Retinal pigment epithelial cell (primary cell): ENCODE results near the gene ASPDH.
A peak's percentile ranks its signal among the peaks of the same experiment; 100 is the strongest.

Experiments
- DNase-seq: peaks from one replicate; pipeline ENCODE4 v3.0.0-alpha.2; 2010; ENCODE audit warnings: low read depth
- H3K4me3 ChIP-seq: 2 replicates; pipeline ENCODE4 v1.5.1; 2011; ENCODE audit warnings: mild to moderate bottlenecking, low read length, control low read depth, moderate library complexity
- CTCF ChIP-seq: conservative IDR thresholded peaks from 2 replicates; pipeline ENCODE4 v1.5.1; 2011; ENCODE audit warnings: low read depth, low read length, control low read depth, inconsistent platforms

Gene ASPDH

GRCh38 chr19:50519006-50519575 is 5.4 kb upstream of the ASPDH start:
- no peak for TF ChIP-seq CTCF
- no peak overlapping the region for H3K4me3 ChIP-seq
- no peak for DNase-seq

GRCh38 chr19:50518091-50519005 is 4.6 kb upstream of the ASPDH start:
- peak; percentile 4 for TF ChIP-seq CTCF
- no peak overlapping the region for H3K4me3 ChIP-seq
- DNase-seq = no peak

- H3K4me3 ChIP-seq = no peak overlapping the region
- TF ChIP-seq CTCF = no peak
- no peak for DNase-seq
Observed at GRCh38 chr19:50517704-50518075, 4.0 kb upstream of the ASPDH start.

GRCh38 chr19:50516964-50517703 is 3.4 kb upstream of the ASPDH start:
- H3K4me3 ChIP-seq = no peak overlapping the region
- no peak for DNase-seq
- no peak for TF ChIP-seq CTCF

GRCh38 chr19:50516456-50516855 is 2.7 kb upstream of the ASPDH start:
- no peak for DNase-seq
- H3K4me3 ChIP-seq = no peak overlapping the region
- no peak for TF ChIP-seq CTCF

GRCh38 chr19:50515168-50515561 is 1.5 kb upstream of the ASPDH start:
- no peak overlapping the region for H3K4me3 ChIP-seq
- TF ChIP-seq CTCF = no peak
- DNase-seq = no peak
